Liver (tissue), 9 donors: ENCODE measurements around the gene PRTFDC1. TPM values are rescaled to one million over a fixed set of nuclear protein-coding genes. Genes with fewer than 3 reads are reported as not detected.

Experiments used
- DNase-seq: peaks from one replicate; pipeline ENCODE4 v3.0.0-alpha.2; 2017; ENCODE audit warnings: low spot score
- H3K27ac ChIP-seq, 2 donors: one replicate each; pipeline ENCODE4 v1.7.0; 2013; ENCODE audit warnings: inconsistent platforms in 2 of 2, low read length in 2 of 2, control low read depth in 1 of 2, low read depth in 1 of 2, mild to moderate bottlenecking in 1 of 2
- H3K27me3 ChIP-seq, 4 donors: one replicate each; pipeline versions ENCODE4 v1.6.1 to v1.7.0; 2013; ENCODE audit warnings: low read length in 3 of 4, inconsistent platforms in 1 of 4, mild to moderate bottlenecking in 1 of 4, moderate library complexity in 1 of 4; ENCODE audit not compliant: control insufficient read depth in 4 of 4, insufficient read depth in 4 of 4
- H3K36me3 ChIP-seq, 4 donors: one replicate each; pipeline versions ENCODE4 v1.6.1 to v1.7.0; 2013; ENCODE audit warnings: low read length in 3 of 4, mild to moderate bottlenecking in 3 of 4, low read depth in 1 of 4, moderate library complexity in 1 of 4; ENCODE audit not compliant: control insufficient read depth in 4 of 4, insufficient read depth in 3 of 4
- H3K4me1 ChIP-seq, 4 donors: one replicate each; pipeline versions ENCODE4 v1.6.1 to v1.7.0; 2013; ENCODE audit warnings: low read length in 3 of 4, mild to moderate bottlenecking in 3 of 4, moderate library complexity in 1 of 4; ENCODE audit not compliant: control insufficient read depth in 4 of 4, insufficient read depth in 4 of 4
- H3K4me3 ChIP-seq, 3 donors: one replicate each; pipeline versions ENCODE4 v1.6.1 to v1.7.0; 2013; ENCODE audit warnings: low read length in 3 of 3, control low read depth in 1 of 3, low read depth in 1 of 3, mild to moderate bottlenecking in 1 of 3
- H3K9ac ChIP-seq, 2 donors: one replicate each; pipeline ENCODE4 v1.7.0; 2013; ENCODE audit warnings: low read length in 2 of 2, mild to moderate bottlenecking in 2 of 2, moderate library complexity in 2 of 2, control low read depth in 1 of 2, low read depth in 1 of 2
- H3K9me3 ChIP-seq, 4 donors: one replicate each; pipeline versions ENCODE4 v1.6.1 to v1.7.0; 2013; ENCODE audit warnings: low read length in 3 of 4; ENCODE audit not compliant: control insufficient read depth in 4 of 4
- ATF3 ChIP-seq: IDR thresholded peaks from 2 replicates; pipeline ENCODE4 v1.6.1; 2016; ENCODE audit warnings: antibody characterized with exemption
- CTCF ChIP-seq: fragments of 150-350 bp; IDR thresholded peaks from 2 replicates; pipeline ENCODE4 v1.5.1; 2017; ENCODE audit warnings: improper control_type of control experiment, low read depth, low read length; ENCODE audit not compliant: missing input control
- EGR1 ChIP-seq, 2 donors: IDR thresholded peaks; 2 replicates each; pipeline ENCODE4 v1.6.1; 2016 to 2018; ENCODE audit warnings: antibody characterized with exemption in 2 of 2, low read depth in 2 of 2
- FOXA1 ChIP-seq: IDR thresholded peaks from 2 replicates; pipeline ENCODE4 v1.6.1; 2016; ENCODE audit warnings: antibody characterized with exemption
- FOXA2 ChIP-seq: IDR thresholded peaks from 2 replicates; pipeline ENCODE4 v1.6.1; 2016; ENCODE audit warnings: antibody characterized with exemption
- GABPA ChIP-seq, 2 donors: IDR thresholded peaks in 1 of 2; conservative IDR thresholded peaks in 1 of 2; 2 replicates each; pipeline ENCODE4 v1.6.1; 2016; ENCODE audit warnings: antibody characterized with exemption in 2 of 2, mild to moderate bottlenecking in 1 of 2, moderate library complexity in 1 of 2
- HNF4A ChIP-seq, 2 donors: conservative IDR thresholded peaks; 2 replicates each; pipeline ENCODE4 v1.6.1; 2016; ENCODE audit warnings: antibody characterized with exemption in 2 of 2, mild to moderate bottlenecking in 2 of 2
- HNF4G ChIP-seq: IDR thresholded peaks from 2 replicates; pipeline ENCODE4 v1.6.1; 2016; ENCODE audit warnings: antibody characterized with exemption
- JUND ChIP-seq, 2 donors: IDR thresholded peaks; 2 replicates each; pipeline ENCODE4 v1.6.1; 2016; ENCODE audit warnings: antibody characterized with exemption in 2 of 2
- NR2F2 ChIP-seq: IDR thresholded peaks from 2 replicates; pipeline ENCODE4 v1.6.1; 2016; ENCODE audit warnings: antibody characterized with exemption
- RAD21 ChIP-seq, 2 donors: IDR thresholded peaks; 2 replicates each; pipeline ENCODE4 v1.6.1; 2016; ENCODE audit warnings: antibody characterized with exemption in 2 of 2, mild to moderate bottlenecking in 2 of 2
- RXRA ChIP-seq, 2 donors: IDR thresholded peaks; 2 replicates each; pipeline ENCODE4 v1.6.1; 2017 to 2018; ENCODE audit warnings: antibody characterized with exemption in 2 of 2, mild to moderate bottlenecking in 1 of 2
- TAF1 ChIP-seq: conservative IDR thresholded peaks from 2 replicates; pipeline ENCODE4 v1.6.1; 2016; ENCODE audit warnings: antibody characterized with exemption, mild to moderate bottlenecking
- YY1 ChIP-seq: IDR thresholded peaks from 2 replicates; pipeline ENCODE4 v1.6.1; 2016; ENCODE audit warnings: antibody characterized with exemption, mild to moderate bottlenecking
- WGBS: extraction: QIAGEN DNeasy Blood & Tissue Kit; methylation state at CpG from one replicate; pipeline ENCODE4 v1.1.7; 2013; 5-methylcytosine and 5-hydroxymethylcytosine counted together
- polyA plus RNA-seq, 2 donors: library from polyadenylated mRNA; stranded (reverse) in 1 of 2; unstranded in 1 of 2; fragments of 200-250 nt in 1 of 2; fragments of >200 nt in 1 of 2; fragmentation: Nextera tagmentation in 1 of 2; extraction: Ambion mirVana in 1 of 2; gene quantifications; one replicate each; pipeline versions ENCODE4 v1.2.1 to v1.2.3, GENCODE V29; 2013 to 2015
- total RNA-seq, 2 donors: library from RNA; depleted of rRNA; stranded (reverse); fragments of >200 nt; gene quantifications; one replicate each; pipeline ENCODE4 v1.2.3, GENCODE V29; 2014
- TF ChIP-seq, protein P1 (sequence below): IDR thresholded peaks from 2 replicates; pipeline ENCODE4 v1.6.1; 2016; ENCODE audit warnings: antibody characterized with exemption, mild to moderate bottlenecking
- donor health status: healthy.
- donor health status: healthy.
- donor health status: healthy.
- donor health status: healthy.
- donor health status: healthy.

The PRTFDC1 gene
- total and polyA plus RNA-seq, 4 donors: 0.93 to 3.1 (median 1.9) TPM

DNA sequence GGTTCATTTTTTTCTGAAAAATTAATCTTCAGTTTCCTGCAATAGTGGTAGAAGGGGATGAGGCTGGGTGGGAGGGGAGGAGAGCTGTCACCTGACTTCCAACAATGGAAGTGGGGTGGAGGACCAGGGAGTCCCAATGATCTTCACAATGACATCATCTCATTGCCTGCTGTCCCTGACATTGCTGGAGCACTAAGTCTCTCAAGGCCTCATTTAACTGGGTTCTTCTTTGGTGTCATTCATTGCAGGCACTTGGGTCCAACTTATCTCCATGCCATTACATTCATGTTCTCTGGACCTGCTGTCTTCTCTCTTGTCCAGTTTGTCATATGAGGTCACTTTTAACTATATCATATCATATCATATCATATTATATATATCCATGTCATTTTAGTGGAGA is 34.4 kb downstream of the PRTFDC1 start:
- H3K27ac ChIP-seq: no peak overlapping the region
- TF ChIP-seq HNF4A (conservative IDR thresholded peaks at IDR 0.05) (no peak), RXRA (IDR thresholded peaks at IDR 0.05) (no peak)
- H3K4me3 ChIP-seq: no peak overlapping the region
- H3K9me3 ChIP-seq: no peaks in the 10 kb centered on the region
- H3K4me1 ChIP-seq: no peaks in the 10 kb centered on the region
- H3K9ac ChIP-seq: no peak overlapping the region
- H3K27me3 ChIP-seq: no peaks in the 10 kb centered on the region
- DNase-seq: no peak
- H3K36me3 ChIP-seq: no peaks in the 10 kb centered on the region

DNA sequence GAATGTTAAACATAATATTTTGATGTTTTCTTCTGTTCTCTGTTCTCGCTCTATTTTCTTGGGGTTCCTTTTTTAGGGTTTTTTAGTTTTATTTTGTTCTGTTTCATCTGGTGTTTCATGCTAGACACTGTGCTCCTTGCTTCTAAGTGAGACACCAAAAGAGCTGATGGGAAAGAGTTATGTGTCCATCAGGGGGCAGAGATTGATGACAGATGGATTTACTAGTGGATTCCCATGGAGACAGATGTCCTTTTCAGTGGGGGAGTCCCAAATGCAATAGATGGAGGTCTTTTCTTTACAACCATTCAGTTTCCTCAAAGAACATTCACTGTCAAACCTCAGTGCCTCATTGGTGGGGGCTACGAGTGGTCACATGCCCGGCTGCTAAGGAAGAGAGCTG is 34.9 kb downstream of the PRTFDC1 start:
- Histone ChIP-seq H3K9me3 (no peaks in the 10 kb centered on the region), H3K36me3 (no peaks in the 10 kb centered on the region), H3K9ac (no peak overlapping the region), H3K4me3 (no peak overlapping the region), H3K27ac (no peak overlapping the region), H3K27me3 (no peaks in the 10 kb centered on the region), H3K4me1 (no peaks in the 10 kb centered on the region)
- WGBS: 97% methylated on average over 3 of the region's 3 CpGs
- TF ChIP-seq GABPA (IDR thresholded peaks at IDR 0.05 in 1 of 2, conservative IDR thresholded peaks at IDR 0.05 in 1 of 2): no peak
- TF ChIP-seq YY1: no peak
- TF ChIP-seq RAD21 (IDR thresholded peaks at IDR 0.05): no peak
- TF ChIP-seq, protein P1, sequence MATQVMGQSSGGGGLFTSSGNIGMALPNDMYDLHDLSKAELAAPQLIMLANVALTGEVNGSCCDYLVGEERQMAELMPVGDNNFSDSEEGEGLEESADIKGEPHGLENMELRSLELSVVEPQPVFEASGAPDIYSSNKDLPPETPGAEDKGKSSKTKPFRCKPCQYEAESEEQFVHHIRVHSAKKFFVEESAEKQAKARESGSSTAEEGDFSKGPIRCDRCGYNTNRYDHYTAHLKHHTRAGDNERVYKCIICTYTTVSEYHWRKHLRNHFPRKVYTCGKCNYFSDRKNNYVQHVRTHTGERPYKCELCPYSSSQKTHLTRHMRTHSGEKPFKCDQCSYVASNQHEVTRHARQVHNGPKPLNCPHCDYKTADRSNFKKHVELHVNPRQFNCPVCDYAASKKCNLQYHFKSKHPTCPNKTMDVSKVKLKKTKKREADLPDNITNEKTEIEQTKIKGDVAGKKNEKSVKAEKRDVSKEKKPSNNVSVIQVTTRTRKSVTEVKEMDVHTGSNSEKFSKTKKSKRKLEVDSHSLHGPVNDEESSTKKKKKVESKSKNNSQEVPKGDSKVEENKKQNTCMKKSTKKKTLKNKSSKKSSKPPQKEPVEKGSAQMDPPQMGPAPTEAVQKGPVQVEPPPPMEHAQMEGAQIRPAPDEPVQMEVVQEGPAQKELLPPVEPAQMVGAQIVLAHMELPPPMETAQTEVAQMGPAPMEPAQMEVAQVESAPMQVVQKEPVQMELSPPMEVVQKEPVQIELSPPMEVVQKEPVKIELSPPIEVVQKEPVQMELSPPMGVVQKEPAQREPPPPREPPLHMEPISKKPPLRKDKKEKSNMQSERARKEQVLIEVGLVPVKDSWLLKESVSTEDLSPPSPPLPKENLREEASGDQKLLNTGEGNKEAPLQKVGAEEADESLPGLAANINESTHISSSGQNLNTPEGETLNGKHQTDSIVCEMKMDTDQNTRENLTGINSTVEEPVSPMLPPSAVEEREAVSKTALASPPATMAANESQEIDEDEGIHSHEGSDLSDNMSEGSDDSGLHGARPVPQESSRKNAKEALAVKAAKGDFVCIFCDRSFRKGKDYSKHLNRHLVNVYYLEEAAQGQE: no peak
- no peak for TF ChIP-seq ATF3
- TF ChIP-seq EGR1 (IDR thresholded peaks at IDR 0.05; ENCODE audit: low read depth in 2 of 2): no peak
- TF ChIP-seq RXRA (IDR thresholded peaks at IDR 0.05): no peak
- no peak for DNase-seq

- Histone ChIP-seq H3K27me3 (no peaks in the 10 kb centered on the region), H3K9ac (no peak overlapping the region), H3K4me1 (no peaks in the 10 kb centered on the region), H3K9me3 (no peaks in the 10 kb centered on the region), H3K4me3 (no peak overlapping the region), H3K27ac (no peak overlapping the region), H3K36me3 (no peaks in the 10 kb centered on the region)
- TF ChIP-seq JUND (IDR thresholded peaks at IDR 0.05) (no peak), FOXA2 (no peak), FOXA1 (no peak), GABPA (IDR thresholded peaks at IDR 0.05 in 1 of 2, conservative IDR thresholded peaks at IDR 0.05 in 1 of 2) (no peak)
- DNase-seq: no peak
- 92% methylated on average over 2 of the region's 2 CpGs for WGBS
Observed at GRCh38 chr10:24916365-24916764, 36.0 kb downstream of the PRTFDC1 start.

- H3K9ac ChIP-seq: no peak overlapping the region
- no peaks in the 10 kb centered on the region for H3K36me3 ChIP-seq
- DNase-seq: no peak
- no peak overlapping the region for H3K4me3 ChIP-seq
- H3K4me1 ChIP-seq: no peaks in the 10 kb centered on the region
- H3K27ac ChIP-seq: no peak overlapping the region
- no peaks in the 10 kb centered on the region for H3K9me3 ChIP-seq
- H3K27me3 ChIP-seq: no peaks in the 10 kb centered on the region
- TF ChIP-seq FOXA1 (no peak), TAF1 (no peak), NR2F2 (no peak), JUND (IDR thresholded peaks at IDR 0.05) (no peak), EGR1 (IDR thresholded peaks at IDR 0.05; ENCODE audit: low read depth in 2 of 2) (no peak), HNF4G (no peak), YY1 (no peak), CTCF (no peak), FOXA2 (no peak), RAD21 (IDR thresholded peaks at IDR 0.05) (no peak)
- TF ChIP-seq, protein P1: no peak
Observed at GRCh38 chr10:24915304-24915703, 37.1 kb downstream of the PRTFDC1 start.
